ENCODE results near the gene PIK3R6.

GRCh38 chr17:8900207-8900606 is 32.7 kb upstream of the PIK3R6 start:
- TF ChIP-seq POLR2A (IDR thresholded peaks at IDR 0.05; ENCODE audit: low read depth, low read length) = no peak
- TF ChIP-seq POLR2AphosphoS5 (IDR thresholded peaks at IDR 0.05; ENCODE audit: low read depth, low read length) = no peak
- no peak for TF ChIP-seq POU2F2 (IDR thresholded peaks at IDR 0.05; ENCODE audit: low read depth, low read length)
- TF ChIP-seq SPI1 (IDR thresholded peaks at IDR 0.05; ENCODE audit: low read depth, low read length) = no peak
- TF ChIP-seq TAF1 (IDR thresholded peaks at IDR 0.05; ENCODE audit: low read depth, low read length) = no peak
- TF ChIP-seq PAX5 (IDR thresholded peaks at IDR 0.05; ENCODE audit: insufficient read depth, low read length, severe bottlenecking) = no peak

All from GM12891 (cell line).